Dermis microvascular lymphatic vessel endothelial cell (primary cell): Measurements from ENCODE around the gene GOLIM4. TPM values are rescaled to one million over a fixed set of nuclear protein-coding genes. Genes with fewer than 3 reads are reported as not detected.
A peak's percentile ranks its signal among the peaks of the same experiment; 100 is the strongest.
"Not testable (repeated sequence)": the region's sequence is repeated elsewhere in the genome, so short reads cannot be mapped to it uniquely, and the experiment has no call there.

ENCODE experiments used
- DNase-seq, 2 donors: peaks; one replicate each; pipeline versions ENCODE4 v3.0.0 to v3.0.0-alpha.2; 2010; ENCODE audit warnings: low read depth in 2 of 2
- total RNA-seq: library from RNA; depleted of rRNA; stranded (reverse); fragments of >200 nt; gene quantifications from 2 replicates; pipeline ENCODE4 v1.2.1, GENCODE V29; 2014

Gene GOLIM4
- total RNA-seq, 1 donor from 2014 or later = 21.8 TPM

DNA sequence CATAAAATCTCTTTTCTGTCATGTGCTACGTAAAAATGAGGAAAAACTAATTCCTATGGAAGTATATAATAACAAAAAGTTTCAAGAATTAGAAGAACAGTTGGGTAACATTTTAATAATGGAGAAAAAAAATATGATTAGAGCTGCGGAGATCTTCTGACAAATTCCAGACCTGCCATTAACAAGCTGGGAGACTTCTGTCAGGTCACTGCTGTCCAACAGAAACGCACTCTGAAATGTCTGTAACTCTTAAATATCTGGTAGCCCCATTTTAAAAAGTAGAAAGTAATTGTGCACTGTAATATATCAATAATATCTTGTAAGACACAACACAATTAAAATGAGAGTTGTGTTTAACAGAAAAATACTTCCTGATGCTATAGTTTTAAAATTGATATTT is 15.7 kb downstream of the GOLIM4 start:
- no peak for DNase-seq

GRCh38 chr3:168077091-168077490 is 18.6 kb downstream of the GOLIM4 start:
- no peak for DNase-seq

DNA sequence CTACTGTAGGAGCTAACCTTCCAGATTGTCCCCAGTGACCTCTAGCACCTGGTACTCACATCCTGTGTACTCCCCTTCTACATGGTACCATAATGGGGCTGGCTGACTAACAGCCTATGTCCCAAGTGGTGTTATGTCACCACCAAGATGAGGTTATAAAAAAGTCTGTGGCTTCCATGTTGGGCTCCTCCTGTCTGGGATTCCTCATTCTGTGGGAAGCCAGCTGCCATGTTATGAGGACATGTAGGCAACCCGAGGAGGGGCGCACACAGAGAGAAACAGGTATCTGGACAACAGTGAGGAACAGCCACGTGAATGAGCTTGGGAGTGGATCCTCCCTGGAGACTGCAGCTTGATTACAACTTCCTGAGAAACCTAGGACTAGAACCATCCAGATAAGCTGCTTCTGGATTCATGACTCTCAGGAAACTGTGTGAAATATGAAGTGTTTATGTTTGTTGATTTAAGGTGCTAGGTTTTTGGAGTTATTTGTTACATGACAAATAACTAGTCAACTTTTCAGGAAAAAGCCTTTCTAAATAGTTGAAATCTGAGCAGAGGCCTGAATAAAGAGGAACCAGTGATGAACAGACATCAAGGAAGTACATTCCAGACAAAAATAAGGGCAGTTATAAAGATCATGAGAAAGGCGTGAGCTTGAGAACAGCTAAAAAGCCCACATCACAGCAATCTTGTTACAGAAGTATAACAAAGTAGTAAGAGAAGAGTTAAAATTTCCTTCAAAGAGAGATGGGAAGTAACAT is 21.7 kb downstream of the GOLIM4 start:
- DNase-seq = peak in 1 of 2 donors; percentile 25

GRCh38 chr3:168072323-168072650 is 23.4 kb downstream of the GOLIM4 start:
- DNase-seq = no peak

DNA sequence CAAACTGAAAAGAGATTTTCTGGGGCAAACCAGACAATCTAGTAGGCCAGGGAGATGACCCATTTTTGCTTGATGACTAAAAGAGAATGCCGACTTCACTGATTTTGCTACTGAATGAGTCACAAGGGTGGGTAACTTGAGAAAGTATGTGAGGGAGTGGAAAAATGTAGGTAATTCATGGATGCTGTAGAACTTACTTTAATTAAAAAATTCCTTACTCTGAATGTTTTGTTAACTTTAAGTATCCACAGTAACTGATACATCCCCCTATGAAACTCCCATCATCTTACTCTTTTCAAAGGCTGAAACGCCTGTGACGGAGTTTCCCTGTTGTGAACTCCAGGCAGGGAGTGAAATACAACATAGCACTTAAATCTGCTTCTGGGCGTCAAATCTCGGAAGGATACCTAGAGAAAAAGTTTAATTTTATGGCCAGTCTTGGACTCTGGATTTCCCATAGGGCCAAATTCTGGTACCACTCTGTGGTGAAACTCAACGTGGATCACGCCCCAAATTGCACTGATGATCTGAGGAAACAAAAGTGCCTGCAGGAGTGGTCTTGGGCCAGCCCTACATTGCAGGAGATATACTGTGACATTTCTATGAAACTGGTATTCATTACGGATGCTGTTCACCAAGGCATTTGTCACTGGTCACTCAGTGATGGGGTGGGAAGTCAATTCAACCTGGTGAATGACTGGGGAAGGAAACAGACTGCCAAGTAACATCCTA is 24.0 kb downstream of the GOLIM4 start:
- peak in 1 of 2 donors; percentile 10 for DNase-seq

DNA sequence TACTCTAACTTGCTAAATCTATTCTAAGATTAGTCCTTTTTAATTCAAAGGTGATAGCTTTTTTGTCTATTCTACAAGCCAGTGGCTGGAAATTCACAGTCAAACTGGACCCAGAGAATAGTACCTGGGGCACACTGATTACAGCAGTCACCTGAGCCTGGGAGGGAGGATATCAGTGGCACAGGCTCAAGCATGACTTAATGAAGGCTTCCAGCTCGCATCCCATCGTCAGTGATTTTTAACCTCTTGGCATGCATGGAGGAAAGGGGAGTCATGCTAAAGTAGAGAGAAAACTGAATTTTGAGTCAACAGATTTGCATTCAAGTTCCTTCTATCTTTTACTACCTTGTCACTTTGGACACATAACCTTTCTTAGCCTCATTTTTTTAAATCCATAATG is 24.8 kb downstream of the GOLIM4 start:
- no peak for DNase-seq

- no peak for DNase-seq
These were observed 27.4 kb downstream of the GOLIM4 start for GRCh38 chr3:168068346-168068745.

DNA sequence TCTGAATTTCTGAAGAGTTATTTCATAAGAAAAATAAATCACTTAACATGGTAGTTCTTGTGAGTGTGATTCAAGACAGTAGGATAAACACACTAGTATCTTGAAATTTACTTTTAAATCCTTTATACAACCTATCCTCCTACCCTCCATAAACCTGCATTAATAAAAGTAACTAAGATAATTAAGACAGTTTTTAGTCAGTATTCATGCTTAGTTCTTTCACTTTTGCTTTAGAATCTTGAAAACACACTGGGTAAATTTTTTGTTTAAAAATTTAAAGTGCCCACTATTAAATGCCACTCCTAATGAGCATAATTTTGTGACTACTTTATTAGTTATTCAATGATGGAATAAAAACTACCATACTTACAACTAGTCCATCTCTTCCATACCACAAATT is 28.8 kb downstream of the GOLIM4 start:
- DNase-seq = no peak

DNA sequence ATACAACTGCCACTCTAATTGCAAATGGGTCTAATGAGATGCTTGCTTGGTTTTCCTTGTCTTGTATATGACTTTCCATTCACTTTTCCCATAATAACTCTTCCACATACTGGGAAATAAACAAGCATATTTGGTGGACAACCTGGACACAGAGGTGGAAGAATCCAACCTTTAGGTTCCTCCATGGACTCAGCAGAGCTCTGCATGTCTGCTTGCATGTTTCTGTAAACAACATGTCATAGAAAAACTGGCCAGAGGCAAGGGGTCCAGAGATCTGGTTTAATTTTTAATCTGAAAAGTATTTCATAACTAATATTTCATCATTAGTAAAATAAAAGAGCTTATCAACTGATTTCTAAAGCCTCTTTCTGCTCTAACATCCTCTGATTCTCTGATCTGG is 30.2 kb downstream of the GOLIM4 start:
- no peak for DNase-seq

- DNase-seq = no peak
These were observed 32.6 kb downstream of the GOLIM4 start for GRCh38 chr3:168063122-168063521.

- DNase-seq = no peak
These were observed 33.0 kb downstream of the GOLIM4 start for GRCh38 chr3:168062679-168063078.

DNA sequence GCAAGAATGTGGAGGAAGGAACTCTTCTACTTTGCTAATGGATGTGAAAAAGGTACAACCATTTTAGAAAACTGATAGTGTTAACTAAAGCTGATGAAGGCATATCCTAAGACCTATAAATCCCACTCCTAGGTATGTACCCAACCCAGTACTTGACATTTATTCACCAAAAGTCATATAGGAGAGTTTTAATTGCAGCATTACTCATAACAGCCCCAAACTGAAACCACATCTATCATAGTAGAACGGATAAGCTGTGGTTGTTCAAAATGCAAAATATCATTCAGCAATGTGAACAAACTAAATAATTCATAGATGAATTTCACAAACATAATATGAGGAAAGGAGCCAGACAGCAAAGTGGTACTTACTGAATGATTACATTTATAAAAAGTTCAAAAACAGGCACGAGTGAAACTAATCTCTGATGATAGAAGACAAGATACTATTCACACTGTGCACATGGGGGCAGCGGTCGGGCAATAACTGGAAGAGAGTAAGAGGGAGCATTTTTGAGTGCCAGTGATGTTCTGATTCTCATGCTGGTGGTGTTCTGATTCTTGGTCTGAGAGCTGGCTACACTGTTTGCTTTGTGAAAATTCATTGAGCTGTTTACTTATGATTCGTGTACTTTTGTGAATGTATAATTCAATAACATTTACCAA is 34.3 kb downstream of the GOLIM4 start:
- no peak for DNase-seq

GRCh38 chr3:168060317-168060716 is 35.4 kb downstream of the GOLIM4 start:
- DNase-seq = no peak

- no peak for DNase-seq
These were observed 37.2 kb downstream of the GOLIM4 start for GRCh38 chr3:168058481-168058880.

DNA sequence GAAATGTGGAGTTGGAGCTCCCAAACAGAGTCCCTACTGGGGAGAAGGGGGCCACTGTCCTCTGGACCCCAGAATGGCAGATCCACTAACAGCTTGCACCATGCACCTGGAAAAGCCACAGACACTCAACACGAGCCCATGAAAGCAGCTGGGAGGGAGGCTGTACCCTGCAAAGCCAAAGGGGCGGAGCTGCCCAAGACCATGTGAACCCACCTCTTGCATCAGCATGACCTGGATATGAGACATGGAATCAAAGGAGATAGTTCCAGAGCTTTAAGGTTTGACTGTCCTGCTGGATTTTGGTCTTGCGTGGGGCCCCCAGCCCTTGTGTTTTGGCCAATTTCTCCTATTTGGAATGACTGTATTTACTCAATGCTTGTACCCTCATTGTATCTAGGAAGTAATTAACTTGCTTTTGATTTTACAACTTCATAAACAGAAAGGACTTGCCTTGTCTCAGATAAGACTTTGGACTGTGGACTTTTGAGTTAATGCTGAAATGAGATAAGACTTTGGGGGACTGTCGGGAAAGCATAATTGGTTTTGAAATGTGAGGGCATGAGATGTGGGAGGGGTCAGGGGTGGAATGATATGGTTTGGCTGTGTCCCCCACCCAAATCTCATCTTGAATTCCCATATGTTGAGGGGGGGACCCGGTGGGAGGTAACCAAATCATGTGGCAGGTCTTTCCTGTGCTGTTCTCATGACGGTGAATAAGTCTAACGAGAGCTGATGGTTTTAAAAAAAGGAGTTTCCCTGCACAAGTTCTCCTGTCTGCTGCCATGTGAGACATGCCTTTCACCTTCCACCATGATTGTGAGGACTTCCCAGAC is 39.1 kb downstream of the GOLIM4 start:
- DNase-seq = not testable (repeated sequence)

- DNase-seq = no peak
These were observed 41.3 kb downstream of the GOLIM4 start for GRCh38 chr3:168054447-168054846.

GRCh38 chr3:168053115-168053514 is 42.6 kb downstream of the GOLIM4 start:
- no peak for DNase-seq

DNA sequence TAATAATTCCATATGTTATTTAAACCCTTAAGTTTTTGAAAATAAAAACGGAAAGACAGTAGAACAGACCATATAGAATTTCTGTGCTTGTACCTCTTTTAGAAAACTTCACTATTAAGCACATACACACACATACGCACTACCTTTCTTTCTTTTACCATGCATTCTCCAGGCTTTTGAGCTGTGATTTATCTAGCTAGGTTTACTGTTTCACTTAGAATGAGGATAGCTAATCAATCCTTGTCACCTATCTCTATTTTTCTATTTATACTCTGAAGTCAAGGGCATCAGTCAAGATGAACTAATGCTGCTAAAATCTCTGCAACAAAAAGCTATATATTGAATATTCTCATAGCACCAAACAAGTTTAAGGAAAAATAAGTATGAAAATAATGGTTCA is 43.2 kb downstream of the GOLIM4 start:
- no peak for DNase-seq

- no peak for DNase-seq
These were observed 43.9 kb downstream of the GOLIM4 start for GRCh38 chr3:168051531-168052471.

- DNase-seq = no peak
These were observed 44.7 kb downstream of the GOLIM4 start for GRCh38 chr3:168051070-168051469.
